SK-N-MC (cell line): Measurements from ENCODE around the gene PITRM1.

Experiments
- EZH2 ChIP-seq: fragments of 200-600 bp; sonication (generic); IDR thresholded peaks from one replicate; pipeline ENCODE4 v1.6.1; 2017; ENCODE audit warnings: antibody characterized with exemption
- FOXP2 ChIP-seq: optimal IDR thresholded peaks from 2 replicates; pipeline ENCODE3; 2011; ENCODE audit warnings: mild to moderate bottlenecking, moderate library complexity; ENCODE audit not compliant: insufficient read depth; ENCODE audit errors: extremely low read length, control extremely low read depth
- POLR2AphosphoS5 ChIP-seq: IDR thresholded peaks from 2 replicates; pipeline ENCODE4 v1.6.1; 2012; ENCODE audit warnings: mild to moderate bottlenecking, low read depth, low read length, borderline replicate concordance

DNA sequence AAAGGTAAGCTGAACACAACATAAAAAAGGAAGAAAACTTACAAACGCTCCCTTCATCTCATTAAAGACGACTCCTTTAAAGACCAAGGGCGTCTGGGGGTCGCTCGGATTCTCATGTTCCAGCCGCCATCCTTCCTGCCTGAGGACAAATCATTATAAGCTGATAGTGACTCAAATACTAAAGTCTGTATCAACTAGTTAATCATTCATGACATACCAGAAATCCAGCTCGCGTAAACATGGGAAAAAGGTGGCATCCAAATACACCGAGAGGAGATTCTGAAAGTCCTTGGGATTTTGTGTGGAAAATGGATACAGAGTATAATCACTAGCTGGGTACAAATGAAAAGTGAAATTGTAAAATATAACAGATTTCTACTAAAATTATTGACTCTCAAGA lies 7.4 kb downstream of the PITRM1 start:
- no peak for TF ChIP-seq EZH2
- TF ChIP-seq POLR2AphosphoS5 = no peak
- TF ChIP-seq FOXP2 = no peak
